IMR-90 (cell line): Measurements from ENCODE around the gene PSD2. TPM values are rescaled to one million over a fixed set of nuclear protein-coding genes. Genes with fewer than 3 reads are reported as not detected.

Experiments
- ATAC-seq: fragments of 200-7000 bp; cut with Tn5 transposase; 2 replicates; pipeline ENCODE4 v1.9.1; 2020; ENCODE audit warnings: low read depth, mild to moderate bottlenecking, moderate library complexity
- BruUV-seq: library from RNA; stranded (reverse); fragments of 400-500 nt; replicated peaks from 2 replicates; lab custom pipeline; 2021; lab: Mats Ljungman, UMichigan
- CTCF ChIA-PET: fragments of 300-600 bp; formaldehyde crosslinking; extraction: SDS; loops from one replicate; lab custom pipeline; 2021; ENCODE audit warnings: antibody characterized with exemption; lab: Yijun Ruan, JAX
- POLR2A ChIA-PET: fragments of 300-600 bp; sonication (Branson Sonifier 250); formaldehyde crosslinking; loops from one replicate; lab custom pipeline; 2022; ENCODE audit warnings: antibody characterized with exemption; ENCODE audit not compliant: unreplicated experiment; lab: Charles Lee
- DNase-seq: peaks from one replicate; pipeline ENCODE4 v3.0.0; 2013
- H2AFZ ChIP-seq: replicated peaks from 2 replicates; pipeline ENCODE3; 2013; ENCODE audit warnings: low read length, mild to moderate bottlenecking; ENCODE audit not compliant: poor library complexity
- H2AK5ac ChIP-seq: 2 replicates; pipeline ENCODE4 v1.6.1; 2013; ENCODE audit warnings: low read depth, low read length, inconsistent platforms
- H2AK9ac ChIP-seq: replicated peaks from 2 replicates; pipeline ENCODE3; 2013; ENCODE audit warnings: mild to moderate bottlenecking, low read depth, low read length, moderate library complexity; ENCODE audit not compliant: poor library complexity
- H2BK120ac ChIP-seq: 2 replicates; pipeline ENCODE4 v1.6.1; 2013; ENCODE audit warnings: low read depth, low read length, inconsistent platforms
- H2BK15ac ChIP-seq: 3 replicates; pipeline ENCODE4 v1.6.1; 2013; ENCODE audit warnings: low read depth, low read length, inconsistent platforms
- H2BK20ac ChIP-seq: 2 replicates; pipeline ENCODE4 v1.6.1; 2013; ENCODE audit warnings: low read depth, mild to moderate bottlenecking, inconsistent platforms, low read length, moderate library complexity
- H2BK5ac ChIP-seq: 2 replicates; pipeline ENCODE4 v1.6.1; 2013; ENCODE audit warnings: mild to moderate bottlenecking, low read depth, low read length, inconsistent platforms; ENCODE audit not compliant: poor library complexity, severe bottlenecking
- H3K14ac ChIP-seq: replicated peaks from 2 replicates; pipeline ENCODE4 v1.6.1; 2013; ENCODE audit warnings: low read depth, low read length, inconsistent platforms
- H3K18ac ChIP-seq: 2 replicates; pipeline ENCODE4 v1.6.1; 2013; ENCODE audit warnings: low read depth, low read length, control low read depth
- H3K23ac ChIP-seq: 2 replicates; pipeline ENCODE4 v1.6.1; 2013; ENCODE audit warnings: low read depth, low read length, inconsistent platforms
- H3K27ac ChIP-seq: 2 replicates; pipeline ENCODE4 v1.5.1; 2013; ENCODE audit warnings: mild to moderate bottlenecking, control low read depth, low read length; ENCODE audit not compliant: insufficient read depth
- H3K27me3 ChIP-seq: 2 replicates; pipeline ENCODE4 v1.6.1; 2013; ENCODE audit warnings: low read length; ENCODE audit not compliant: control insufficient read depth, insufficient read depth
- H3K36me3 ChIP-seq: 2 replicates; pipeline ENCODE4 v1.6.1; 2013; ENCODE audit warnings: low read length, mixed read lengths; ENCODE audit not compliant: control insufficient read depth, insufficient read depth
- H3K4ac ChIP-seq: 2 replicates; pipeline ENCODE4 v1.6.1; 2013; ENCODE audit warnings: low read depth, low read length, inconsistent platforms
- H3K4me1 ChIP-seq: 2 replicates; pipeline ENCODE4 v1.6.1; 2013; ENCODE audit warnings: low read length, mixed read lengths; ENCODE audit not compliant: control insufficient read depth, insufficient read depth
- H3K4me2 ChIP-seq: 2 replicates; pipeline ENCODE4 v1.6.1; 2013; ENCODE audit warnings: low read depth, mild to moderate bottlenecking, control low read depth, low read length, moderate library complexity
- H3K4me3 ChIP-seq: 2 replicates; pipeline ENCODE4 v1.5.1; 2013; ENCODE audit warnings: low read depth, mild to moderate bottlenecking, control low read depth, low read length, moderate library complexity; ENCODE audit not compliant: insufficient read depth
- H3K56ac ChIP-seq: 2 replicates; pipeline ENCODE4 v1.6.1; 2013; ENCODE audit warnings: low read length, inconsistent platforms; ENCODE audit not compliant: insufficient read depth; ENCODE audit errors: extremely low read depth
- H3K79me1 ChIP-seq, 2 experiments: 2 replicates each; pipeline ENCODE4 v1.6.1; 2013; ENCODE audit warnings: low read length in 2 of 2, inconsistent platforms in 1 of 2, low read depth in 1 of 2
- H3K9ac ChIP-seq: 2 replicates; pipeline ENCODE4 v1.6.1; 2013; ENCODE audit warnings: low read depth, low read length, control low read depth
- H3K9me1 ChIP-seq: 2 replicates; pipeline ENCODE4 v1.6.1; 2013; ENCODE audit warnings: low read length, inconsistent platforms; ENCODE audit not compliant: insufficient read depth
- H3K9me3 ChIP-seq: 2 replicates; pipeline ENCODE4 v1.6.1; 2013; ENCODE audit warnings: low read length; ENCODE audit not compliant: control insufficient read depth, insufficient read depth
- H4K20me1 ChIP-seq: 2 replicates; pipeline ENCODE4 v1.6.1; 2013; ENCODE audit warnings: low read length, inconsistent platforms; ENCODE audit not compliant: insufficient read depth
- H4K5ac ChIP-seq: 2 replicates; pipeline ENCODE4 v1.6.1; 2013; ENCODE audit warnings: mild to moderate bottlenecking, low read depth, low read length, control low read depth
- H4K8ac ChIP-seq, 2 experiments: 2 replicates each; pipeline ENCODE4 v1.6.1; 2013; ENCODE audit warnings: low read depth in 2 of 2, low read length in 2 of 2, control low read depth in 1 of 2, inconsistent platforms in 1 of 2
- H4K91ac ChIP-seq: 2 replicates; pipeline ENCODE4 v1.6.1; 2013; ENCODE audit warnings: low read depth, low read length, inconsistent platforms; ENCODE audit not compliant: insufficient read depth
- BHLHE40 ChIP-seq: fragments of 150-350 bp; IDR thresholded peaks from 2 replicates; pipeline ENCODE4 v1.6.1; 2016; ENCODE audit warnings: mild to moderate bottlenecking, low read depth, low read length
- CEBPB ChIP-seq: IDR thresholded peaks from 2 replicates; pipeline ENCODE4 v1.6.1; 2012; ENCODE audit warnings: low read depth, low read length, improper control_type of control experiment
- MAFK ChIP-seq: IDR thresholded peaks from 2 replicates; pipeline ENCODE4 v1.6.1; 2012; ENCODE audit warnings: low read depth, low read length, improper control_type of control experiment
- MXI1 ChIP-seq: IDR thresholded peaks from 2 replicates; pipeline ENCODE4 v1.6.1; 2012; ENCODE audit warnings: low read depth, mild to moderate bottlenecking, low read length, moderate library complexity, borderline replicate concordance
- RAD21 ChIP-seq: IDR thresholded peaks from 2 replicates; pipeline ENCODE4 v1.6.1; 2012; ENCODE audit warnings: low read length, improper control_type of control experiment
- RCOR1 ChIP-seq: IDR thresholded peaks from 2 replicates; pipeline ENCODE4 v1.6.1; 2012; ENCODE audit warnings: mild to moderate bottlenecking, low read length, improper control_type of control experiment; ENCODE audit not compliant: insufficient replicate concordance
- RFX5 ChIP-seq: IDR thresholded peaks from 2 replicates; pipeline ENCODE4 v1.8.0; 2012; ENCODE audit warnings: low read depth, mild to moderate bottlenecking, low read length, moderate library complexity
- SMC3 ChIP-seq: fragments of 150-350 bp; IDR thresholded peaks from 2 replicates; pipeline ENCODE4 v1.6.1; 2016; ENCODE audit warnings: low read depth, mild to moderate bottlenecking, antibody characterized with exemption, low read length, moderate library complexity
- WGBS, 2 experiments: methylation state at CpG; one replicate each; pipeline versions ENCODE4 v1.1.5 to v1.1.7; 2013; ENCODE audit warnings: missing lambda C conversion rate in 2 of 2; ENCODE audit not compliant: insufficient read length in 1 of 2; ENCODE audit errors: extremely low coverage in 2 of 2; 5-methylcytosine and 5-hydroxymethylcytosine counted together
- dilution Hi-C: fragments of 300-500 bp; cut with HindIII; formaldehyde crosslinking; loops from one replicate; pipeline ENCODE4 v1.14.3; 2018; ENCODE audit warnings: low sequenced_read_pairs; ENCODE audit not compliant: unreplicated experiment
- in situ Hi-C: fragments of 300-500 bp; cut with MboI; formaldehyde crosslinking; loops from 3 replicates; pipeline ENCODE4 v1.14.3; 2019; ENCODE audit warnings: low sequenced_read_pairs, inconsistent platforms, mixed read lengths
- intact Hi-C: fragments of 100-400 bp; cut with micrococcal nuclease; formaldehyde crosslinking; loops from 2 replicates; pipeline ENCODE4 v1.10.0; 2022
- polyA plus RNA-seq, 3 experiments: library from polyadenylated mRNA; depleted of rRNA; stranded (reverse); fragments of >200 nt; gene quantifications; 2 replicates each; pipeline ENCODE4 v1.2.3, GENCODE V29; 2012; ENCODE audit warnings: low replicate concordance in 1 of 3
- total RNA-seq: library from RNA; depleted of rRNA; stranded (reverse); fragments of >200 nt; gene quantifications from 2 replicates; pipeline ENCODE4 v1.2.3, GENCODE V29; 2012
- TF ChIP-seq, protein P1 (sequence below): fragments of 150-350 bp; IDR thresholded peaks from 2 replicates; pipeline ENCODE4 v1.6.1; 2016; ENCODE audit warnings: low read depth, mild to moderate bottlenecking, low read length, moderate library complexity, borderline replicate concordance

Gene PSD2
- total and polyA plus RNA-seq, 2 of the 4 experiments (the other 2 are of a cell fraction), result 0.05 TPM; not detected in 1

DNA sequence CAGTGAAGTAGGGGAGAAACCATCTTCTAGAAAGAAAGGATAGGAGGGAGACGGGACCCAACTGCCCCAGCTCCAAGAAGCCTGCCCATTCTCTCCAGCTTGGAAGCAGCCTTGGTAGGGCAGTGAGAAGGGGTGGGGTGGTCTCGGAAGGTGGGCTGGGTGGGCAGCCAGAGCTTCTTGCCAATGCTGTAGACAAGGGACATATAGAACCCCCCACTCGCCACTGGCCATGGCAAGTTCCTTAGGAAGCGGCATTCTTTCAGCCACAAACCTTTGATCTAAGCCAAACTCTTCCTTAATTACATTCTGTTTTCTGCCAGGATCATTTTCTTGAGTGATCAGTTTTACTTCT, 90.2 kb downstream of the PSD2 start:
- Histone ChIP-seq H3K27me3 (peaks cover 76% of the 10 kb centered on the region), H2BK120ac (no peak overlapping the region), H4K5ac (no peak overlapping the region), H3K23ac (no peak overlapping the region), H3K18ac (no peak overlapping the region), H3K36me3 (no peaks in the 10 kb centered on the region), H3K79me1 (no peaks in the 10 kb centered on the region), H2AK9ac (no peak overlapping the region), H3K9me3 (no peaks in the 10 kb centered on the region), H3K9ac (no peak overlapping the region), H3K4me1 (peaks cover 2% of the 10 kb centered on the region; the same call in 1 of the 2 replicates), H2BK20ac (no peak overlapping the region), H3K4me2 (no peak overlapping the region), H3K27ac (no peak overlapping the region), H2BK5ac (no peak overlapping the region), H4K20me1 (no peaks in the 10 kb centered on the region), H4K8ac (no peak overlapping the region), H3K9me1 (no peaks in the 10 kb centered on the region), H3K14ac (no peak overlapping the region), H4K91ac (no peak overlapping the region), H2AK5ac (no peak overlapping the region), H2AFZ (no peak overlapping the region), H3K56ac (no peak overlapping the region), H3K4me3 (no peak overlapping the region), H3K4ac (no peak overlapping the region), H2BK15ac (no peak overlapping the region)
- no peak for ATAC-seq
- WGBS, 2 experiments, result 62% methylated on average over 2 of the region's 4 CpGs; no CpG with 5 or more reads in 1 of the 2 experiments
- intact Hi-C loops (no loop called here), in situ Hi-C loops (no loop called here), dilution Hi-C loops (no loop called here)
- CTCF ChIA-PET, result no interaction called here
- DNase-seq, result no peak
- no peak for TF ChIP-seq SMC3
- TF ChIP-seq RAD21, result no peak
- no peak for TF ChIP-seq RCOR1
- TF ChIP-seq MXI1, result no peak
- TF ChIP-seq, protein P1, sequence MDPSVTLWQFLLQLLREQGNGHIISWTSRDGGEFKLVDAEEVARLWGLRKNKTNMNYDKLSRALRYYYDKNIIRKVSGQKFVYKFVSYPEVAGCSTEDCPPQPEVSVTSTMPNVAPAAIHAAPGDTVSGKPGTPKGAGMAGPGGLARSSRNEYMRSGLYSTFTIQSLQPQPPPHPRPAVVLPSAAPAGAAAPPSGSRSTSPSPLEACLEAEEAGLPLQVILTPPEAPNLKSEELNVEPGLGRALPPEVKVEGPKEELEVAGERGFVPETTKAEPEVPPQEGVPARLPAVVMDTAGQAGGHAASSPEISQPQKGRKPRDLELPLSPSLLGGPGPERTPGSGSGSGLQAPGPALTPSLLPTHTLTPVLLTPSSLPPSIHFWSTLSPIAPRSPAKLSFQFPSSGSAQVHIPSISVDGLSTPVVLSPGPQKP, result no peak
- no peak for TF ChIP-seq CEBPB
- TF ChIP-seq BHLHE40, result no peak
- no peak for TF ChIP-seq MAFK
- no peak for TF ChIP-seq RFX5
- BruUV-seq, result no TSS peak
- POLR2A ChIA-PET, result no interaction called here
